HCT116 (cell line): ENCODE data around the gene DDRGK1. TPM values are rescaled to one million over a fixed set of nuclear protein-coding genes. Genes with fewer than 3 reads are reported as not detected.

Experiments
- ATAC-seq: fragments of 200-7000 bp; cut with Tn5 transposase; 2 replicates; pipeline ENCODE4 v1.9.1; 2020; ENCODE audit warnings: mild to moderate bottlenecking, moderate library complexity
- BruUV-seq: library from RNA; stranded (reverse); fragments of 400-500 nt; replicated peaks from 2 replicates; lab custom pipeline; 2021; lab: Mats Ljungman, UMichigan
- CTCF ChIA-PET: fragments of 300-600 bp; sonication (Branson Sonifier 250); formaldehyde crosslinking; loops from one replicate; lab custom pipeline; 2021; ENCODE audit warnings: antibody characterized with exemption; lab: Charles Lee
- POLR2A ChIA-PET: fragments of 300-600, 350-600 bp; sonication (Branson Sonifier 250); formaldehyde crosslinking; loops from one replicate; lab custom pipeline; 2021; ENCODE audit warnings: antibody characterized with exemption; lab: Charles Lee
- RAD21 ChIA-PET, 2 experiments: fragments of 300-600 bp; sonication (Branson Sonifier 250); formaldehyde crosslinking; loops; one replicate each; lab custom pipeline; 2023; ENCODE audit warnings: low total read pairs in 2 of 2; ENCODE audit not compliant: uncharacterized antibody in 2 of 2, unreplicated experiment in 2 of 2, low non-redundant PET in 1 of 2; lab: Charles Lee
- DNase-seq: peaks from one replicate; pipeline ENCODE4 v3.0.0-alpha.2; 2010; ENCODE audit warnings: low read depth, low spot score
- H2AFZ ChIP-seq: fragments of 200-600 bp; shearing (Covaris generic), sonication (generic); 2 replicates; pipeline ENCODE4 v1.6.1; 2017; ENCODE audit warnings: low read depth, mixed run types, mixed read lengths, antibody characterized with exemption, low read length; ENCODE audit not compliant: poor library complexity, severe bottlenecking
- H3K27ac ChIP-seq: 2 replicates; pipeline ENCODE4 v1.5.1; 2012; ENCODE audit warnings: low read depth, low read length
- H3K27me3 ChIP-seq: fragments of 200-600 bp; sonication (generic); 2 replicates; pipeline ENCODE4 v1.6.1; 2016; ENCODE audit warnings: mixed run types, low read length, mixed read lengths; ENCODE audit not compliant: insufficient read depth
- H3K36me3 ChIP-seq, 2 experiments: fragments of 200-500 bp in 1 of 2; fragments of 200-600 bp in 1 of 2; sonication (Bioruptor generic) in 1 of 2; sonication (generic) in 1 of 2; 2 replicates each; pipeline versions ENCODE4 v1.5.1 to v1.6.1; 2014 to 2016; ENCODE audit warnings: low read length in 2 of 2, inconsistent platforms in 1 of 2, mixed read lengths in 1 of 2, mixed run types in 1 of 2; ENCODE audit not compliant: insufficient read depth in 2 of 2, control insufficient read depth in 1 of 2
- H3K4me1 ChIP-seq, 2 experiments: fragments of 200-600 bp in 1 of 2; sonication (generic) in 1 of 2; 2 replicates each; pipeline versions ENCODE4 v1.5.1 to v1.6.1; 2012 to 2017; ENCODE audit warnings: low read length in 2 of 2, inconsistent platforms in 1 of 2, mild to moderate bottlenecking in 1 of 2, mixed read lengths in 1 of 2, mixed run types in 1 of 2, moderate library complexity in 1 of 2; ENCODE audit not compliant: insufficient read depth in 2 of 2, control insufficient read depth in 1 of 2
- H3K4me2 ChIP-seq: fragments of 200-600 bp; sonication (generic); 2 replicates; pipeline ENCODE4 v1.6.1; 2017; ENCODE audit warnings: mixed run types, low read length, mixed read lengths
- H3K4me3 ChIP-seq, 2 experiments: fragments of 200-600 bp in 1 of 2; sonication (generic) in 1 of 2; replicated peaks in 1 of 2; 2 replicates each; pipeline ENCODE4 v1.5.1; 2011 to 2016; ENCODE audit warnings: low read length in 2 of 2, control low read depth in 1 of 2, low read depth in 1 of 2, mild to moderate bottlenecking in 1 of 2, mixed read lengths in 1 of 2, mixed run types in 1 of 2
- H3K79me2 ChIP-seq: fragments of 200-600 bp; sonication (generic); 2 replicates; pipeline ENCODE4 v1.6.1; 2017; ENCODE audit warnings: mild to moderate bottlenecking, mixed run types, low read length, moderate library complexity, mixed read lengths; ENCODE audit not compliant: insufficient read depth
- H3K9ac ChIP-seq: fragments of 200-600 bp; sonication (generic); 2 replicates; pipeline ENCODE4 v1.6.1; 2016; ENCODE audit warnings: low read length, mixed read lengths
- H3K9me2 ChIP-seq: fragments of 200-600 bp; sonication (generic), shearing (Covaris generic); 2 replicates; pipeline ENCODE4 v1.6.1; 2017; ENCODE audit warnings: mixed run types, mild to moderate bottlenecking, moderate library complexity; ENCODE audit not compliant: insufficient read depth
- H3K9me3 ChIP-seq, 2 experiments: fragments of 200-500 bp in 1 of 2; fragments of 200-600 bp in 1 of 2; sonication (Bioruptor generic) in 1 of 2; sonication (generic) in 1 of 2; 2 replicates each; pipeline ENCODE4 v1.6.1; 2014 to 2017; ENCODE audit warnings: low read length in 2 of 2, mixed read lengths in 2 of 2, inconsistent platforms in 1 of 2, low read depth in 1 of 2, mild to moderate bottlenecking in 1 of 2, mixed run types in 1 of 2, moderate library complexity in 1 of 2; ENCODE audit not compliant: control insufficient read depth in 1 of 2, insufficient read depth in 1 of 2
- H4K20me1 ChIP-seq: fragments of 200-600 bp; sonication (generic), shearing (Covaris generic); 2 replicates; pipeline ENCODE4 v1.6.1; 2017; ENCODE audit warnings: mixed run types, mild to moderate bottlenecking, moderate library complexity; ENCODE audit not compliant: insufficient read depth
- ATF3 ChIP-seq: IDR thresholded peaks from 2 replicates; pipeline ENCODE4 v1.6.1; 2012
- CEBPB ChIP-seq: IDR thresholded peaks from 2 replicates; pipeline ENCODE4 v1.6.1; 2012; ENCODE audit warnings: low read depth
- EGR1 ChIP-seq: IDR thresholded peaks from 2 replicates; pipeline ENCODE4 v1.6.1; 2012; ENCODE audit warnings: low read depth
- ELF1 ChIP-seq: IDR thresholded peaks from 2 replicates; pipeline ENCODE4 v1.6.1; 2012; ENCODE audit warnings: low read depth, borderline replicate concordance
- JUND ChIP-seq: IDR thresholded peaks from 2 replicates; pipeline ENCODE4 v1.6.1; 2012
- MAX ChIP-seq: IDR thresholded peaks from 2 replicates; pipeline ENCODE4 v1.6.1; 2012
- REST ChIP-seq: IDR thresholded peaks from 2 replicates; pipeline ENCODE4 v1.6.1; 2012; ENCODE audit warnings: low read depth
- SIN3A ChIP-seq: IDR thresholded peaks from 2 replicates; pipeline ENCODE4 v1.6.1; 2012; ENCODE audit warnings: low read depth
- SP1 ChIP-seq: IDR thresholded peaks from 2 replicates; pipeline ENCODE4 v1.6.1; 2012; ENCODE audit warnings: low read depth
- SRF ChIP-seq: IDR thresholded peaks from 2 replicates; pipeline ENCODE4 v1.6.1; 2012; ENCODE audit warnings: low read depth
- ZBTB33 ChIP-seq: IDR thresholded peaks from 2 replicates; pipeline ENCODE4 v1.6.1; 2011; ENCODE audit warnings: mild to moderate bottlenecking, low read length, moderate library complexity; ENCODE audit not compliant: insufficient replicate concordance; ENCODE audit errors: extremely low read depth
- ZFX ChIP-seq: fragments of 450-650 bp; IDR thresholded peaks from 2 replicates; pipeline ENCODE4 v1.6.1; 2017
- ZNF274 ChIP-seq: fragments of 200-500 bp; sonication (Bioruptor generic); IDR thresholded peaks from 2 replicates; pipeline ENCODE4 v1.6.1; 2014; ENCODE audit warnings: mild to moderate bottlenecking, low read depth, low read length, inconsistent platforms
- intact Hi-C: fragments of 100-400 bp; cut with micrococcal nuclease; formaldehyde crosslinking; loops from 2 replicates; pipeline ENCODE4 v1.10.0; 2022
- total RNA-seq: library from RNA; stranded (reverse); gene quantifications from one replicate; pipeline ENCODE4 v1.2.1, GENCODE V29; 2021; ENCODE audit not compliant: unreplicated experiment

DDRGK1 gene
- total RNA-seq, 1 experiment from 2014 or later = 45.8 TPM

- DNase-seq (no peak), ATAC-seq (no peak)
- Histone ChIP-seq H3K27ac (no peak overlapping the region), H2AFZ (no peak overlapping the region), H3K4me2 (no peak overlapping the region), H3K9me2 (no peaks in the 10 kb centered on the region), H4K20me1 (no peaks in the 10 kb centered on the region), H3K27me3 (no peaks in the 10 kb centered on the region), H3K9me3 (no peaks in the 10 kb centered on the region), H3K4me3 (no peak overlapping the region), H3K79me2 (no peaks in the 10 kb centered on the region), H3K9ac (no peak overlapping the region), H3K4me1 (no peaks in the 10 kb centered on the region), H3K36me3 (peaks cover 0 to 12% of the 10 kb centered on the region in 2 experiments; a peak in 2 of 4 replicates)
- BruUV-seq = no TSS peak
- CTCF ChIA-PET = no interaction called here
- TF ChIP-seq ZNF274 = no peak
- TF ChIP-seq EGR1 = no peak
- no peak for TF ChIP-seq SRF
- TF ChIP-seq SIN3A = no peak
- no peak for TF ChIP-seq ATF3
- TF ChIP-seq CEBPB = no peak
- TF ChIP-seq JUND = no peak
- TF ChIP-seq REST = no peak
- no peak for TF ChIP-seq ZFX
- TF ChIP-seq ELF1 = no peak
- TF ChIP-seq MAX = no peak
- no peak for TF ChIP-seq ZBTB33
- TF ChIP-seq SP1 = no peak
- RAD21 ChIA-PET = no interaction called here
- intact Hi-C loops = no loop called here
- POLR2A ChIA-PET = no interaction called here
Observed at GRCh38 chr20:3229798-3230197, 25.3 kb upstream of the DDRGK1 start.
